H1 (cell line): ENCODE results near the gene ISY1.

Experiments
- BACH1 ChIP-seq: IDR thresholded peaks from 2 replicates; pipeline ENCODE4 v1.6.1; 2012; ENCODE audit warnings: low read length, improper control_type of control experiment
- CTCF ChIP-seq, 3 experiments: IDR thresholded peaks; 1 replicate in 2 of 3; 2 replicates in 1 of 3; pipeline versions ENCODE4 v1.5.1 to v1.6.1; 2011; ENCODE audit warnings: low read length in 3 of 3, mild to moderate bottlenecking in 3 of 3, inconsistent platforms in 2 of 3, low read depth in 1 of 3, moderate library complexity in 1 of 3; ENCODE audit not compliant: insufficient read depth in 1 of 3; ENCODE audit errors: control extremely low read depth in 1 of 3
- EP300 ChIP-seq, 2 experiments: IDR thresholded peaks; 1 replicate in 1 of 2; 2 replicates in 1 of 2; pipeline ENCODE4 v1.6.1; 2011 to 2012; ENCODE audit warnings: low read depth in 2 of 2, low read length in 2 of 2, mild to moderate bottlenecking in 2 of 2, borderline replicate concordance in 1 of 2, inconsistent platforms in 1 of 2, moderate library complexity in 1 of 2
- EZH2 ChIP-seq: fragments of 200-600 bp; sonication (generic); IDR thresholded peaks from 2 replicates; pipeline ENCODE4 v1.7.1; 2012; ENCODE audit warnings: low read depth, mild to moderate bottlenecking, moderate library complexity, low read length, inconsistent platforms; ENCODE audit not compliant: severe bottlenecking
- TAF1 ChIP-seq: IDR thresholded peaks from 2 replicates; pipeline ENCODE4 v1.6.1; 2011; ENCODE audit warnings: mild to moderate bottlenecking, low read depth, low read length

GRCh38 chr3:129161860-129162271, 1.0 kb upstream of the ISY1 start:
- TF ChIP-seq TAF1 = no peak
- TF ChIP-seq BACH1 = no peak
- TF ChIP-seq EZH2 = no peak
- no peak for TF ChIP-seq EP300 (IDR thresholded peaks at IDR 0.05; ENCODE audit: borderline replicate concordance in 1 of 2, low read depth in 2 of 2, low read length in 2 of 2)
- 0 out of 4 replicates have a peak, but pooled peaks of 1 of the 3 experiments have one; percentile 6 for TF ChIP-seq CTCF (IDR thresholded peaks at IDR 0.05; ENCODE audit: control extremely low read depth in 1 of 3, insufficient read depth in 1 of 3, low read depth in 1 of 3, low read length in 3 of 3)
